Measurements from ENCODE around the gene PITHD1. TPM values are rescaled to one million over a fixed set of nuclear protein-coding genes. Genes with fewer than 3 reads are reported as not detected.
"Not testable (repeated sequence)": the region's sequence is repeated elsewhere in the genome, so short reads cannot be mapped to it uniquely, and the experiment has no call there.

Gene PITHD1
- total RNA-seq, 2 experiments from 2014 or later = 54.3 to 55.3 TPM

DNA sequence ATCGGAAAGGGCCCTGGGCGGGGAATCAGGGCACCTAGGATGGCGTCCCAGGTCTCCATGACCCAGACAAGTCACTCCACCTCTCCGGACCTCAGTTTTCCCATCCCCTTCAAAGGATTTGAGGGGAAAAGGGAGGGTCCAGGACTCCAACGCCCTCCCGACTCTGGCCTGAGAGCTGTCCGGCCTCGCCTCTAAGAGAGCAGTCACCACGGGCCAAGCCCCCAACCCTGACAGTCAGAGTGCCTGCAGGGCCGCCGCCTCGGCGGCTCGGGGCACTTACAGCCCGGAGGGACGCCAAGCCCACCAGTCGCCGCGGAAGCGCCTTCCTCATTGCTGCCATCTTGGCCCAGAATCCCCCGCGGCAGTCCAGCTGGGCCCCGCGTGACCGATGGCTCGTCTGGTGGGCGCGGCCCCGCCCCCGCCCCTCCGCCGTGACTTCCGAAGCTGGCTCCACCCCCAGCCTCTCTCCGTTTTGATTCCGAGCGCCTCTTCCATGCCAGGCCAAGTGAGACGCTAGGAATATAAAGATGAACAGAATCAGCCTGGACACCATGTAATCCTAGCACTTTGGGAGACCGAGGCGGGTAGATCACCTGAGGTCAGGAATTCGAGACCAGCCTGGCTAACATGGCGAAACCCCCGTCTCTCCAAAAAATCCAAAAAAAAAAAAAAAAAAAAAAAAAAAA, 47.0 kb downstream of the PITHD1 start, which contains the start of gene HMGCL:
HMGCL (minus strand) TSS at position 354 of the 686 bp plus-strand sequence; CDS start at position 340, 14 bp downstream.
- no peaks in the 10 kb centered on the region for H3K9me3 Mint-ChIP-seq
- H3K4me3 Mint-ChIP-seq = peak within 1 kb of the TSS; percentile 83
- DNase-seq = peak; percentile 91
- CTCF ChIA-PET = interaction anchor here (0.7 to 2.0 kb wide), 3 partner anchors 15 to 129 kb away, joined by 3 to 16 read pairs (median 3); no protein-coding TSS in a partner anchor
- no peaks in the 10 kb centered on the region for H3K27me3 Mint-ChIP-seq
- POLR2A ChIA-PET = interaction anchor here (0.6 kb wide), 2 partner anchors 138 to 584 kb away, joined by 3 read pairs; no protein-coding TSS in a partner anchor
- H3K36me3 Mint-ChIP-seq (ENCODE audit: low read depth) = peaks cover 2% of the 10 kb centered on the region
- peaks cover 21% of the 10 kb centered on the region for H3K4me1 Mint-ChIP-seq
- peak within 1 kb of the TSS; percentile 94 for H3K27ac Mint-ChIP-seq

- H3K27me3 Mint-ChIP-seq = no peaks in the 10 kb centered on the region
- H3K9me3 Mint-ChIP-seq = no peaks in the 10 kb centered on the region
- H3K27ac Mint-ChIP-seq = peak overlapping the region; percentile 94
- CTCF ChIA-PET = interaction anchor here (0.6 to 2.0 kb wide), 2 partner anchors 15 to 99 kb away, joined by 3 to 16 read pairs; no protein-coding TSS in a partner anchor
- H3K4me1 Mint-ChIP-seq = peaks cover 21% of the 10 kb centered on the region
- POLR2A ChIA-PET = interaction anchor here (0.6 kb wide), 1 partner anchor 583 kb away, joined by 3 read pairs; no protein-coding TSS in a partner anchor
- peaks cover 2% of the 10 kb centered on the region for H3K36me3 Mint-ChIP-seq (ENCODE audit: low read depth)
- no peak for DNase-seq
- H3K4me3 Mint-ChIP-seq = peak overlapping the region; percentile 83
These were observed 47.7 kb downstream of the PITHD1 start for GRCh38 chr1:23825762-23826522.

DNA sequence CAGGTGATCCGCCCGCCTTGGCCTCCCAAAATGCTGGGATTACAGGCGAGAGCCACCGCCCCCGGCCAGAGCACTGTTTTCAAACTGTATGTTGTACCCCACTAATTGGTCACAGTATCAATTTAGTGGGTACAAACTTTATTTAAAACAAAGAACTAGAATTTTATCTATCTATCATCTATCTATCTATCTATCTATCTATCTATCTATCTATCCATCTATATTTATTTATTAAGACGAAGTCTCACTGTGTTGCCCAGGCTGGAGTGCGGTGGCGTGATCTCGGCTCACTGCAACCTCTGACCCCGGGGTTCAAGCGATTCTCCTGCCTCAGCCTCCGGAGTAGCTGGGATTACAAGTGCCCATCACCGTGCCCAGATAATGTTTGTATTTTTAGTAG, 48.4 kb downstream of the PITHD1 start:
- H3K4me3 Mint-ChIP-seq; DNase-seq; H3K36me3 Mint-ChIP-seq (ENCODE audit: low read depth); H3K27ac Mint-ChIP-seq; H3K9me3 Mint-ChIP-seq; POLR2A ChIA-PET; H3K27me3 Mint-ChIP-seq: not testable (repeated sequence)
- CTCF ChIA-PET = interaction anchor here (0.6 kb wide), 1 partner anchor 100 kb away, joined by 3 read pairs; no protein-coding TSS in a partner anchor
- peaks cover 21% of the 10 kb centered on the region for H3K4me1 Mint-ChIP-seq

DNA sequence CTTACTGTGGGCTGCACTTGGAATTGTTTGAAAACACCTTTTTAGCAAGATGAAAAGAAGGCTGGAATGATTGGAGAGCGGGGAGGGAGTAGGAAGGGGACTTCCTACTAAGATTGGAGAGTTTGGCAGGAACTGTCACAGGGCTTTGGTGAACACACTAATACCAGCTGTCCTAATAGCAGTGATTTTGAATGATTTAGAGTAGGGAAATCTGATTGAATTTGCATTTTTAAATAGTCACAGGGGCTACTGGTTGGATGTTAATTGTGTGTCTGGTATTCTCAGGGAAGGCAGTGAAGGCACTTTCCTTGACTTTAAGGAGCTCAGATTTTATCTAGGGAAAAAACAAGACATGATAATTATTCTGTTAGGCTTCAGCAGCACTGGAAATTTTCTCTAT, 49.5 kb downstream of the PITHD1 start:
- CTCF ChIA-PET = interaction anchor here (0.6 to 2.0 kb wide), 2 partner anchors 17 to 246 kb away, joined by 6 to 10 read pairs; no protein-coding TSS in a partner anchor
- Mint-ChIP-seq H3K4me3 (no peak overlapping the region), H3K27me3 (no peaks in the 10 kb centered on the region), H3K4me1 (peaks cover 21% of the 10 kb centered on the region), H3K27ac (no peak overlapping the region), H3K9me3 (no peaks in the 10 kb centered on the region), H3K36me3 (ENCODE audit: low read depth) (peaks cover 2% of the 10 kb centered on the region)
- DNase-seq = no peak
- POLR2A ChIA-PET = no interaction called here

GRCh38 chr1:23834156-23834555, 55.9 kb downstream of the PITHD1 start:
- CTCF ChIA-PET = interaction anchor here (2.1 kb wide), 1 partner anchor 24 kb away, joined by 7 read pairs; no protein-coding TSS in a partner anchor
- H3K36me3 Mint-ChIP-seq (ENCODE audit: low read depth) = not testable (repeated sequence)
- peaks cover 11% of the 10 kb centered on the region for H3K4me1 Mint-ChIP-seq

GRCh38 chr1:23836037-23836436, 57.8 kb downstream of the PITHD1 start:
- Mint-ChIP-seq H3K9me3 (no peaks in the 10 kb centered on the region), H3K4me1 (peaks cover 11% of the 10 kb centered on the region), H3K27me3 (peaks cover 6% of the 10 kb centered on the region), H3K4me3 (no peak overlapping the region), H3K27ac (no peak overlapping the region), H3K36me3 (ENCODE audit: low read depth) (no peaks in the 10 kb centered on the region)
- CTCF ChIA-PET = no interaction called here
- DNase-seq = no peak
- POLR2A ChIA-PET = no interaction called here

More at GRCh38 chr1:23834156-23834555, 55.9 kb downstream of the PITHD1 start:
- H3K27ac Mint-ChIP-seq, H3K27me3 Mint-ChIP-seq, H3K9me3 Mint-ChIP-seq, H3K4me3 Mint-ChIP-seq, DNase-seq, POLR2A ChIA-PET: not testable (repeated sequence)

Other genes with a start within 250 kb of the PITHD1 start
- 100 to 1,000 TPM; 107 to 112 TPM for gene E2F2, start 247.2 kb upstream of the PITHD1 start, total RNA-seq
- gene ID3, start 218.9 kb upstream of the PITHD1 start, total RNA-seq = 10 to 100 TPM; 62.7 to 65.2 TPM
- 1,000 to 10,000 TPM; 1,078 to 1,188 TPM for gene RPL11, start 86.6 kb upstream of the PITHD1 start, total RNA-seq
- gene ELOA, start 34.9 kb upstream of the PITHD1 start, total RNA-seq = 10 to 100 TPM; 29.8 to 33.5 TPM
- gene LYPLA2, start 12.7 kb downstream of the PITHD1 start, total RNA-seq = 10 to 100 TPM; 73.2 to 75.9 TPM
- 10 to 100 TPM; 14.5 to 17.4 TPM for gene GALE, start 22.3 kb downstream of the PITHD1 start, total RNA-seq
- 10 to 100 TPM; 22.1 to 25.2 TPM for gene HMGCL, start 47.0 kb downstream of the PITHD1 start, total RNA-seq
- gene FUCA1, start 89.9 kb downstream of the PITHD1 start, total RNA-seq = 1 to 10 TPM; 5.8 to 6.1 TPM
- under 1 TPM; 0.04 to 0.07 TPM for gene CNR2, start 134.9 kb downstream of the PITHD1 start, total RNA-seq
- gene PNRC2, start 181.4 kb downstream of the PITHD1 start, total RNA-seq = 100 to 1,000 TPM; 151 to 186 TPM
- 100 to 1,000 TPM; 217 to 224 TPM for gene SRSF10, start 201.9 kb downstream of the PITHD1 start, total RNA-seq

Measured in activated CD4-positive, alpha-beta T cell treated with anti-CD3 and anti-CD28 coated beads, Interleukin-2, amount 10 ng/mL, durations not matched to agents 7 days and 5 days (primary cell).